ENCODE measurements around the gene OVOL3. TPM values are rescaled to one million over a fixed set of nuclear protein-coding genes. Genes with fewer than 3 reads are reported as not detected.
"Not testable (repeated sequence)": the region's sequence is repeated elsewhere in the genome, so short reads cannot be mapped to it uniquely, and the experiment has no call there.

OVOL3 gene
- polyA plus RNA-seq (ENCODE audit: insufficient read length in 3 of 3): not detected
- long read RNA-seq, donor 1, partial matches to known transcripts: 130 of 130 reads
- long read RNA-seq, donor 1, other reads (novel, unspliced or antisense): 0 of 130 reads
- long read RNA-seq, donor 2: 0 reads
- long read RNA-seq, donor 3: 0 reads
- long read RNA-seq, donor 4: 0 reads
- long read RNA-seq, donor 5: 0 reads
- long read RNA-seq, donor 6: 0 reads
- long read RNA-seq, donor 7: 0 reads
- long read RNA-seq, donor 8: 0 reads
- long read RNA-seq, donor 9: 0 reads
- long read RNA-seq, donor 10: 0 reads
- long read RNA-seq, donor 11: 0 reads
- long read RNA-seq, donor 12: 0 reads
- long read RNA-seq, donor 13: 0 reads
- long read RNA-seq, donor 14: 0 reads
- long read RNA-seq, donor 15: 0 reads
- long read RNA-seq, donor 16: 0 reads

GRCh38 chr19:36110487-36111199 lies at the start of gene OVOL3:
Gene OVOL3, plus strand, starts transcription at chr19:36111143. Its CDS starts 60 bp downstream, at chr19:36111203.
- DNase-seq (ENCODE audit: extremely low read depth in 1 of 11, low read depth in 9 of 11, low spot score in 4 of 11): no peak

GRCh38 chr19:36061367-36061766 lies 49.6 kb upstream of the OVOL3 start:
- DNase-seq (ENCODE audit: extremely low read depth in 1 of 11, low read depth in 9 of 11, low spot score in 4 of 11): no peak

GRCh38 chr19:36064826-36065225 lies 46.1 kb upstream of the OVOL3 start:
- no peak for DNase-seq (ENCODE audit: extremely low read depth in 1 of 11, low read depth in 9 of 11, low spot score in 4 of 11)

GRCh38 chr19:36067681-36068080 lies 43.3 kb upstream of the OVOL3 start:
- DNase-seq (ENCODE audit: extremely low read depth in 1 of 11, low read depth in 9 of 11, low spot score in 4 of 11): no peak

- DNase-seq (ENCODE audit: extremely low read depth in 1 of 11, low read depth in 9 of 11, low spot score in 4 of 11): not testable (repeated sequence)
Measured at GRCh38 chr19:36068810-36069499, 42.0 kb upstream of the OVOL3 start.

GRCh38 chr19:36072081-36072480 lies 38.9 kb upstream of the OVOL3 start:
- no peak for DNase-seq (ENCODE audit: extremely low read depth in 1 of 11, low read depth in 9 of 11, low spot score in 4 of 11)

- DNase-seq (ENCODE audit: extremely low read depth in 1 of 11, low read depth in 9 of 11, low spot score in 4 of 11): no peak
Measured at GRCh38 chr19:36073121-36073876, 37.6 kb upstream of the OVOL3 start.

GRCh38 chr19:36079389-36079945 lies 31.5 kb upstream of the OVOL3 start:
- no peak for DNase-seq (ENCODE audit: extremely low read depth in 1 of 11, low read depth in 9 of 11, low spot score in 4 of 11)

GRCh38 chr19:36081385-36081784 lies 29.6 kb upstream of the OVOL3 start:
- no peak for DNase-seq (ENCODE audit: extremely low read depth in 1 of 11, low read depth in 9 of 11, low spot score in 4 of 11)

GRCh38 chr19:36081894-36082293 lies 29.0 kb upstream of the OVOL3 start:
- DNase-seq (ENCODE audit: extremely low read depth in 1 of 11, low read depth in 9 of 11, low spot score in 4 of 11): no peak

GRCh38 chr19:36082916-36083315 lies 28.0 kb upstream of the OVOL3 start:
- DNase-seq (ENCODE audit: extremely low read depth in 1 of 11, low read depth in 9 of 11, low spot score in 4 of 11): no peak

GRCh38 chr19:36084231-36085009 lies 26.5 kb upstream of the OVOL3 start:
- no peak for DNase-seq (ENCODE audit: extremely low read depth in 1 of 11, low read depth in 9 of 11, low spot score in 4 of 11)

- DNase-seq (ENCODE audit: extremely low read depth in 1 of 11, low read depth in 9 of 11, low spot score in 4 of 11): no peak
Measured at GRCh38 chr19:36086326-36086725, 24.6 kb upstream of the OVOL3 start.

GRCh38 chr19:36089847-36090246 lies 21.1 kb upstream of the OVOL3 start:
- DNase-seq (ENCODE audit: extremely low read depth in 1 of 11, low read depth in 9 of 11, low spot score in 4 of 11): no peak

GRCh38 chr19:36090910-36091695 lies 19.8 kb upstream of the OVOL3 start:
- DNase-seq (ENCODE audit: extremely low read depth in 1 of 11, low read depth in 9 of 11, low spot score in 4 of 11): no peak

- no peak for DNase-seq (ENCODE audit: extremely low read depth in 1 of 11, low read depth in 9 of 11, low spot score in 4 of 11)
Measured at GRCh38 chr19:36092566-36092965, 18.4 kb upstream of the OVOL3 start.

- DNase-seq (ENCODE audit: extremely low read depth in 1 of 11, low read depth in 9 of 11, low spot score in 4 of 11): no peak
Measured at GRCh38 chr19:36093146-36093662, 17.7 kb upstream of the OVOL3 start.
